Stimulated activated CD8-positive, alpha-beta memory T cell treated with anti-CD3 and anti-CD28 coated beads, Interleukin-15, amount 100 ng/mL, for 4 hours (primary cell): ENCODE data around the gene WBP11.

ENCODE experiments used
- DNase-seq, 2 donors: peaks; one replicate each; pipeline ENCODE4 v3.0.0-alpha.2; 2020; ENCODE audit warnings: low read depth in 2 of 2

The WBP11 gene

GRCh38 chr12:14824012-14824634, 20.8 kb upstream of the WBP11 start:
- no peak for DNase-seq

- no peak for DNase-seq
Observed at GRCh38 chr12:14814014-14814413, 10.7 kb upstream of the WBP11 start, which contains the start of gene SMCO3. Gene SMCO3 (minus strand): TSS chr12:14814182. CDS start chr12:14806680, 7,502 bp downstream.

DNA sequence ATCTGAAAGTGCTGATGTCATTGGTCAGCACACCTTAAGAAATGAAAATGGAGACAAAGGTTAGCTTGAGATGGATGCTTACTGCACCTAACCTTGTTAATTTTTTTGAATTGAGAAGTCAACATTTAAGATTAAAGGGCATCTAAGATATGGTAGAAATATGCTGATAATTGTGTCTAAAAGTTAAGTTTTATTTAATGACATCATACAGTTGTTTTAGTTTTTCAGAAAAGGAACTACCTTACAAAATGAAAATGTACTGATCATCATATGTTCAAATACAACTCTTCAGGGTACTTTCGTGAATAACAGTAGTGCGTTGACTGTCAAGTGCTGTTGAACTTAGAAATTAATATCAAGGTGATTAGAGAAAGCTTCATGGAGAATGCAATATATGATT, 8.2 kb upstream of the WBP11 start:
- no peak for DNase-seq

DNA sequence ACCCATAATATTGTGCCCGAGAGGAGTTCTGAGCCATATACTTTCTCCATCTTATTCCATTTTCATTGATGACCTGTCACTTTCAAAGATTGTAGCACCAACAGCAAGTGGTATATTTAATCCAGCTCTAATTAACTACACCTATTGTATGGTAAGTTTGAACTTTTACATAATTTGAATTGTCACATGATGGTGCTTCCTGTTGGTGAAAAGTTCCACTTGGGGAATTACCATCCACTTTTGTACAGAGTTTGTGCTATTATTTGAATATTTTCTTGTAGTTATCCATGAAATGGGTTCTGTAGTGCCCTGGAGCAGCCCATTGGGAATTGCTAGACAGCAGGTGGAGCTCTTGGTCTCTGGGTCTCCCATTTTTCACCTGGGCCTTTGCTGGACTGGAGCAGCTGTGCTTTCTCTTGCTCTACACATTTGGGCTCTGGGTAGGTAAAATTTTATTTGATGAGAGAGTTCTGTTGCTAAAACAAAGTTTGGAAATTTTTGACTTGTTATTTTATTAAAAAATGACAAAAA, 7.7 kb upstream of the WBP11 start:
- DNase-seq: no peak

DNA sequence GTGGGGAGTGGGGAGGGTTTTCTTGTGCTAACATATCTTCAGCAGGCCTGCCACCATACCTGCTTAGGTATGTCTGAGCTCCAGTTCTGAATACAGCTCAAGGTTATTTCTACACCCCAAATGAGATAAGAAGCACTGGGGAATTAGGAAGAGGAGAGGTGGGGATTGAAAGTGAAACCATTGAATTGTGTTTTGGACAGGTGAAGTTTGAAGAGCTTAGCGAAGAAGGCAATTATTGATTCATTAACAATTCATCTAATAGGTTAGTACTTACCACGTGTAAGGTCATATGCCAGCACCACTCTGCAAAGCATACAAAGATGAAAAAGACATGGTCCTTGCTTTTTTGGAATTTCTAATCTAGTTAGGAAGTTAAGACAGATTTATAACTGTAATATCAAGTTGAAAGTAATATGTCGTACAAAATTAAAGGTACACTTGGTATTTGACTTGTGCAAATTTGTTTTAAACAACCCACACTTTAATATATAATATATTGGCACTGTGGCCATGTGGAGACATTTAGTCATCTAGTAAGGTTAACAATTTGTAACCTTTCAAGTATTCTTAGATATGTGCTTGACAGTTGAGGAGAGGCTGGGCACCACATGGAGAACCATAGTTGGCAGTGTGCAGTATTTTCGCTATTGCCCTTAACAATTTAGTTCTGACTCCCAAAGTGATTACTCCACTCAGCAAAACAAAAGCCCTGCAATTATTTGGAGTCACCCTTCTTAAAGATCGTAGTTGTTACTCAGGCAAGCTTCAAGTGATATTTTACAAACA, 7.1 kb upstream of the WBP11 start:
- no peak for DNase-seq

- no peak for DNase-seq
Observed at GRCh38 chr12:14803830-14804160, 517 bp upstream of the WBP11 start.

GRCh38 chr12:14802721-14803010, 612 bp downstream of the WBP11 start:
- DNase-seq: no peak

DNA sequence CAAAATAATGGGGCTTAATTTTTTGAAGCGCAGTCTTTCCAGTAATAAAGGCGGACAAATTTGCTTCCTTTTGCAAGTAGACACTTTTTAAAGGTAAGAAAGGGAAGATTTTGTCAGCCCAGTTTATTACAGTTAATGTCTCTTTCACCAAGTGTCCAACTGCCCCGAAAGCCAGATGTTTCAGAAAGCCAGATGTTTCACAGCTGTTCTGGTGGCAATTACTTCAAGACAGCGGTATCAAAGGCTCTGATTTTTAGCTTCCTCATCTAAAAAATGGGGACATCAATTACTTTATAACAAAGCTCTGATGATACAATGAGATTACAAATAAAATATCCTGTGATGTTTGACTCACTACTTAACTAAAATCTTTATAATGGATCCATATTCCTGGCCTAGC, 1.0 kb downstream of the WBP11 start:
- DNase-seq: no peak

GRCh38 chr12:14795028-14795448, 8.2 kb downstream of the WBP11 start:
- no peak for DNase-seq

GRCh38 chr12:14785568-14785967, 17.7 kb downstream of the WBP11 start:
- DNase-seq: no peak

DNA sequence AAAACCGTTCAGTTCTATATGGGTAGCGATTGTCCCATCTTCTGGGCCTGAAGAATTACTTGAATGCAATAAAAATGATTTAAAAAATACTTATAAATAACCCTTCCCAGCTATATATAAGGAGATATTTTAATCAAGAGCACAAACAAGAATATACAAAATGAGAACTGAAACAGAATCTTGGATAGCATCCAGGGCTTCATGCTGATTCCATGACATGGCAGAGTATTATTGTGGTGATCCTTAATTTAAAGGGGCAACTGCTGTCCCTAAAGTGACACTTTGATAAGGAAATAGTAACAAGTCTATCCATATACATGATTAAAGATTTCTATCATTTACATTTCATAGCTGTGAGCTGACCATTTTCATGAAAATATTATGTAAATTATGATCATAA, 18.8 kb downstream of the WBP11 start:
- DNase-seq: no peak

DNA sequence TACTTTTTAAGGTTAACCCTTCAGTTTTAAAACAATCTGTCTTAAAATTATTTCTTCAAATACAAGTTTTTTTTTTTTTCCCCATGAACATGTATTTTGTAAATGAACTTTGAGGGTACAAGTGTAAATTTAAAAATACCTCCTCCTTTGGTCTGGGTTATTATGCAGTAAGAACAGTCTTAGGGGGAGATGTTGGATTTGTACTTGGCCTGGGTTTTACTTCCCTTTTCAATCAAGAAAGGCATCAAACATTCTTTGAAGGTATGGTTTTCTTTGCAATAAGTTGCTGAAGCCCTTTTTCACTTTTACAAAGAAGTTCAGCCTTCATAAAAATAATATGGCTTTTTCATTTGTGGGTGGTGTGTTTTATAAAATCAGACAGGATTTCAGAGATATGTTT, 20.5 kb downstream of the WBP11 start:
- DNase-seq: no peak

GRCh38 chr12:14781563-14781962, 21.7 kb downstream of the WBP11 start:
- no peak for DNase-seq

- no peak for DNase-seq
Observed at GRCh38 chr12:14780859-14781258, 22.4 kb downstream of the WBP11 start.

- DNase-seq: no peak
Observed at GRCh38 chr12:14779834-14780233, 23.4 kb downstream of the WBP11 start.

- DNase-seq: no peak
Observed at GRCh38 chr12:14777271-14777670, 26.0 kb downstream of the WBP11 start.

DNA sequence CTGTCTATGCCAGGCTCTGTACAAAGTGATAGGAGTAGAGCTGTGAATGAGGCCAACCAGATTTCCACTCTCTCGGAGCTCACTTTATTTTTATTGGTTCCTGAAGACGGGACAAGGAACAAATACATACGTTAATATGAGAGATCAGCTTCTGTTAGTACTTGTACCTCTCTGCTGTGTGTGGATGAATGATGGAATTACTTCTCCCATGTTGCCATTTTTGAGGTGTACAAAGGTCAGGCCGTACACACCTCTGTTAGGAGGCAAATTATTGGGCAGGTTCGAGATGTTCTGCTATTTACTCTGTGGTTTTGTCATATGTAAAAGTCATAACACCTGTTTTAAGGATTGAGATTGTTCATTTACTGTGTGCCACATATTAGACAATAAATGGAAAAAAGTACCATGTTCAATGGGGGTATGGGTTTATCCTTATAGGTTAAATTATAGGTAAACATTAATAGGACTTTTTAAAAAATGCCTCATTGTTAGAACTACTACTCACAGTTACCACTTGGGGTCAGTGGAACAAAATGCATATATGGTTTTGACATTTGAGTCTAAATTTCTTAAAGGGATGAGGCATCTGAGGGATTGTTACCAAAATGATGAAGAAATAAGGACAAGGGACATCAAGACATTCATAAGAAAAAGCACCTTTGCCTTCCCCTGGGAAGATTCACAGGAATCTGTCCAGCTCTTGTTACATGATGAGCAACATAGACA, 26.9 kb downstream of the WBP11 start:
- DNase-seq: no peak

DNA sequence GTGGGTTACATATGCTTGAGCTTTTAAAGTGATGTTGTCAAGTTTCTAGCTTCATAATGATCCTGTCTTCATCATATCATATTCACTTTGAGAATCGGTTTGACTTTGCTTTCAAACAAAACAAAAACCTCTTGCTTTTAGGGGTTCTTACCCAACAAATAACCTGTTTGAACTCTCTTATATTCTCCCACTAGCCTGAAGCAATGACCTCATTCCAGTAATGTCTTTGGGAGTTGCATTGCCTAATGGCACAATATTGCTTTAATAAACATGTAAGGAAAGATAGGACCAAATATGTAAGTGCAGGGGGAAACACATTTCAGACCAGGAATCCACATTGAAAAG, 27.7 kb downstream of the WBP11 start:
- DNase-seq: no peak

- DNase-seq: no peak
Observed at GRCh38 chr12:14774906-14775635, 28.2 kb downstream of the WBP11 start.

DNA sequence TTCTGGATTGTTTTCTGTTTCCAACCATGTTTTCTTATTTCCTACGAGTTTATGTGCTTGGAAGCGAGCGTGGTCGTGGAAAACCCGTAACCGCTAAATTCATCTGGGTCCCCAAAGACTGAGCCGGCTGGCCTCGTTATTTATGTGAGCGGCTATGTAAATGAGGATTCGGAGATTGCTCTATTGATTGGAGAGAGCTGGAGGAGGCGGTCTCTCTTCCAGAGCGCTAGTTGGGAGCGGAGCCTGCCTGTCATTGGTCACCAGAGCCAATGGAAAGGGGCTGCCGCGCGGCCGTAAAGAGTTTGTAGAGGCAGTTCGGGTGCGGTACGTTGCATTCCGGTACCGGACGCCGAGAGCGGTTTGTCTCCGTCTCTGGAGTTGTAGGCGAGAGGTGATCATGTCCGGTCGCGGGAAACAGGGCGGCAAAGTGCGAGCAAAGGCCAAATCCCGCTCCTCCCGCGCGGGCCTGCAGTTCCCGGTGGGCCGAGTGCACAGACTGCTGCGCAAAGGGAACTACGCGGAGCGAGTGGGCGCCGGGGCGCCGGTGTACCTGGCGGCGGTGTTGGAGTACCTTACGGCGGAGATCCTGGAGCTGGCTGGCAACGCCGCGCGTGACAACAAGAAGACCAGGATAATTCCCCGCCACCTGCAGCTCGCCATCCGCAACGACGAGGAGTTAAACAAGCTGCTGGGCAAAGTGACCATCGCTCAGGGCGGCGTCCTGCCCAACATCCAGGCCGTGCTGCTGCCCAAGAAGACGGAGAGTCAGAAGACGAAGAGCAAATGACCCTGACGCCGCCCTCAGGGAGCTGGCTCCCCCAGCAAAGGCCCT, 29.0 kb downstream of the WBP11 start:
- peak; percentile 63 to 78 for DNase-seq

GRCh38 chr12:14773685-14774073, 29.6 kb downstream of the WBP11 start:
- no peak for DNase-seq
